ENCODE results near the gene RCN1.

GRCh38 chr11:32110795-32111194 is 19.9 kb downstream of the RCN1 start:
- TF ChIP-seq, protein P1, sequence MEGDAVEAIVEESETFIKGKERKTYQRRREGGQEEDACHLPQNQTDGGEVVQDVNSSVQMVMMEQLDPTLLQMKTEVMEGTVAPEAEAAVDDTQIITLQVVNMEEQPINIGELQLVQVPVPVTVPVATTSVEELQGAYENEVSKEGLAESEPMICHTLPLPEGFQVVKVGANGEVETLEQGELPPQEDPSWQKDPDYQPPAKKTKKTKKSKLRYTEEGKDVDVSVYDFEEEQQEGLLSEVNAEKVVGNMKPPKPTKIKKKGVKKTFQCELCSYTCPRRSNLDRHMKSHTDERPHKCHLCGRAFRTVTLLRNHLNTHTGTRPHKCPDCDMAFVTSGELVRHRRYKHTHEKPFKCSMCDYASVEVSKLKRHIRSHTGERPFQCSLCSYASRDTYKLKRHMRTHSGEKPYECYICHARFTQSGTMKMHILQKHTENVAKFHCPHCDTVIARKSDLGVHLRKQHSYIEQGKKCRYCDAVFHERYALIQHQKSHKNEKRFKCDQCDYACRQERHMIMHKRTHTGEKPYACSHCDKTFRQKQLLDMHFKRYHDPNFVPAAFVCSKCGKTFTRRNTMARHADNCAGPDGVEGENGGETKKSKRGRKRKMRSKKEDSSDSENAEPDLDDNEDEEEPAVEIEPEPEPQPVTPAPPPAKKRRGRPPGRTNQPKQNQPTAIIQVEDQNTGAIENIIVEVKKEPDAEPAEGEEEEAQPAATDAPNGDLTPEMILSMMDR (conservative IDR thresholded peaks at IDR 0.05 in 1 of 2, IDR thresholded peaks at IDR 0.05 in 1 of 2; ENCODE audit: extremely low read depth in 1 of 2, insufficient read depth in 1 of 2, low read depth in 1 of 2, low read length in 2 of 2), result no peak
- no peak for TF ChIP-seq EZH2 (IDR thresholded peaks at IDR 0.05; ENCODE audit: borderline replicate concordance, low read length)
